GM23338 (cell line): ENCODE data around the gene TRDMT1. TPM values are rescaled to one million over a fixed set of nuclear protein-coding genes. Genes with fewer than 3 reads are reported as not detected.

Experiments
- ATAC-seq: fragments of 200-7000 bp; cut with Tn5 transposase; 3 replicates; pipeline ENCODE4 v1.9.1; 2020
- DNase-seq: peaks from one replicate; pipeline ENCODE4 v3.0.0-alpha.2; 2015; ENCODE audit warnings: low spot score
- H2AFZ ChIP-seq: fragments of 200-600 bp; sonication (generic); 2 replicates; pipeline ENCODE4 v1.8.0; 2016; ENCODE audit warnings: antibody characterized with exemption, mild to moderate bottlenecking, moderate library complexity
- H3F3A ChIP-seq: fragments of 200-600 bp; sonication (generic); replicated peaks from 2 replicates; pipeline ENCODE4 v1.8.0; 2017; ENCODE audit warnings: antibody characterized with exemption, mixed run types, low read depth
- H3K27ac ChIP-seq: fragments of 200-600 bp; sonication (generic); 2 replicates; pipeline ENCODE4 v1.6.1; 2016; ENCODE audit warnings: low read depth
- H3K27me3 ChIP-seq: fragments of 200-600 bp; sonication (generic); 2 replicates; pipeline ENCODE4 v1.8.0; 2016; ENCODE audit warnings: mild to moderate bottlenecking, mixed run types, moderate library complexity; ENCODE audit not compliant: insufficient read depth
- H3K36me3 ChIP-seq: fragments of 200-600 bp; sonication (generic); 2 replicates; pipeline ENCODE4 v1.8.0; 2016; ENCODE audit warnings: mild to moderate bottlenecking; ENCODE audit not compliant: insufficient read depth
- H3K4me1 ChIP-seq: fragments of 200-600 bp; sonication (generic); 2 replicates; pipeline ENCODE4 v1.8.0; 2016; ENCODE audit warnings: mild to moderate bottlenecking, moderate library complexity; ENCODE audit not compliant: insufficient read depth
- H3K4me2 ChIP-seq: fragments of 200-600 bp; sonication (generic); 2 replicates; pipeline ENCODE4 v1.7.1; 2017; ENCODE audit warnings: mixed run types
- H3K4me3 ChIP-seq: fragments of 200-600 bp; sonication (generic); 2 replicates; pipeline ENCODE4 v1.6.1; 2016; ENCODE audit warnings: mixed run types
- H3K79me2 ChIP-seq: fragments of 200-600 bp; sonication (generic); replicated peaks from 2 replicates; pipeline ENCODE4 v1.8.0; 2017; ENCODE audit warnings: mild to moderate bottlenecking; ENCODE audit not compliant: insufficient read depth
- H3K9me2 ChIP-seq: fragments of 200-600 bp; sonication (generic); 2 replicates; pipeline ENCODE4 v1.8.0; 2017; ENCODE audit not compliant: insufficient read depth
- H4K20me1 ChIP-seq: fragments of 200-600 bp; sonication (generic); replicated peaks from 2 replicates; pipeline ENCODE4 v1.8.0; 2017; ENCODE audit warnings: mild to moderate bottlenecking; ENCODE audit not compliant: insufficient read depth
- H3K27ac Mint-ChIP-seq: 2 replicates; pipeline ENCODE4 v1.8.0; 2020; ENCODE audit warnings: inconsistent platforms, mild to moderate bottlenecking, moderate library complexity, mixed read lengths
- H3K27me3 Mint-ChIP-seq: 3 replicates; pipeline ENCODE4 v1.8.0; 2022; ENCODE audit warnings: low read depth, mild to moderate bottlenecking, moderate library complexity, mixed read lengths, inconsistent platforms; ENCODE audit not compliant: insufficient read depth, poor library complexity
- H3K36me3 Mint-ChIP-seq: 3 replicates; pipeline ENCODE4 v1.8.0; 2021; ENCODE audit warnings: low read depth, mild to moderate bottlenecking, inconsistent platforms, moderate library complexity, mixed read lengths
- H3K4me1 Mint-ChIP-seq: 3 replicates; pipeline ENCODE4 v1.8.0; 2020; ENCODE audit warnings: mild to moderate bottlenecking, inconsistent platforms, mixed read lengths
- H3K4me3 Mint-ChIP-seq: 3 replicates; pipeline ENCODE4 v1.8.0; 2021; ENCODE audit warnings: moderate library complexity, mild to moderate bottlenecking, inconsistent platforms, mixed read lengths
- H3K9me3 Mint-ChIP-seq: 3 replicates; pipeline ENCODE4 v1.8.0; 2020; ENCODE audit warnings: moderate library complexity, mild to moderate bottlenecking, inconsistent platforms, mixed read lengths
- CREB1 ChIP-seq: fragments of 250-450 bp; sonication (Bioruptor Pico); IDR thresholded peaks from 2 replicates; pipeline ENCODE4 v1.5.0; 2020; ENCODE audit warnings: low read depth, mild to moderate bottlenecking, moderate library complexity
- EZH2 ChIP-seq: fragments of 200-600 bp; sonication (generic); IDR thresholded peaks from one replicate; pipeline ENCODE4 v1.8.0; 2017; ENCODE audit warnings: antibody characterized with exemption, mild to moderate bottlenecking, low read depth; ENCODE audit not compliant: unreplicated experiment
- EZH2phosphoT487 ChIP-seq: fragments of 200-600 bp; sonication (generic); IDR thresholded peaks from one replicate; pipeline ENCODE4 v1.8.1; 2018; ENCODE audit warnings: antibody characterized with exemption; ENCODE audit not compliant: unreplicated experiment
- JUNB ChIP-seq: IDR thresholded peaks from one replicate; pipeline ENCODE4 v1.6.1; 2016; ENCODE audit warnings: antibody characterized with exemption; ENCODE audit not compliant: unreplicated experiment
- NANOG ChIP-seq: IDR thresholded peaks from 2 replicates; pipeline ENCODE4 v1.6.1; 2016; ENCODE audit warnings: antibody characterized with exemption, borderline replicate concordance
- POLR2AphosphoS5 ChIP-seq: IDR thresholded peaks from 2 replicates; pipeline ENCODE4 v1.6.1; 2016; ENCODE audit warnings: antibody characterized with exemption, low read depth
- STAT1 ChIP-seq: IDR thresholded peaks from one replicate; pipeline ENCODE4 v1.6.1; 2016; ENCODE audit warnings: antibody characterized with exemption; ENCODE audit not compliant: unreplicated experiment
- ZNF114 ChIP-seq: fragments of 250-450 bp; sonication (Bioruptor Pico); IDR thresholded peaks from 2 replicates; pipeline ENCODE4 v1.5.0; 2020; ENCODE audit warnings: mild to moderate bottlenecking, moderate library complexity
- ZNF331 ChIP-seq: fragments of 250-450 bp; sonication (Bioruptor Pico); IDR thresholded peaks from 2 replicates; pipeline ENCODE4 v1.5.0; 2020; ENCODE audit warnings: low read depth, mild to moderate bottlenecking, moderate library complexity
- polyA plus RNA-seq: library from polyadenylated mRNA; unstranded; fragments of >200 nt; fragmentation: Nextera tagmentation; extraction: Ambion mirVana; gene quantifications from 2 replicates; pipeline ENCODE4 v1.2.1, GENCODE V29; 2016
- total RNA-seq: library from RNA; depleted of rRNA; stranded (reverse); fragments of >200 nt; shearing (Covaris generic); gene quantifications from 2 replicates; pipeline ENCODE4 v1.2.3, GENCODE V29; 2014
- TF ChIP-seq, protein P1 (sequence below): IDR thresholded peaks from 2 replicates; pipeline ENCODE4 v1.6.1; 2016; ENCODE audit warnings: antibody characterized with exemption
- TF ChIP-seq, protein P2 (sequence below), 2 experiments: fragments of 200-600 bp in 1 of 2; sonication (generic) in 1 of 2; conservative IDR thresholded peaks; 2 replicates each; pipeline versions ENCODE4 v1.5.1 to v1.6.1; 2016 to 2017; ENCODE audit warnings: antibody characterized with exemption in 2 of 2, low read depth in 2 of 2, mild to moderate bottlenecking in 2 of 2, moderate library complexity in 1 of 2
- TF ChIP-seq, protein P3 (sequence below): fragments of 250-450 bp; sonication (Bioruptor Pico); IDR thresholded peaks from 2 replicates; pipeline ENCODE4 v1.5.0; 2020; ENCODE audit warnings: mild to moderate bottlenecking, moderate library complexity
- TF ChIP-seq, protein P4 (sequence below): IDR thresholded peaks from one replicate; pipeline ENCODE4 v1.6.1; 2018; ENCODE audit warnings: antibody characterized with exemption; ENCODE audit not compliant: unreplicated experiment

TRDMT1 gene
- total and polyA plus RNA-seq, 2 experiments from 2014 or later, result 16.0 to 37.7 TPM

DNA sequence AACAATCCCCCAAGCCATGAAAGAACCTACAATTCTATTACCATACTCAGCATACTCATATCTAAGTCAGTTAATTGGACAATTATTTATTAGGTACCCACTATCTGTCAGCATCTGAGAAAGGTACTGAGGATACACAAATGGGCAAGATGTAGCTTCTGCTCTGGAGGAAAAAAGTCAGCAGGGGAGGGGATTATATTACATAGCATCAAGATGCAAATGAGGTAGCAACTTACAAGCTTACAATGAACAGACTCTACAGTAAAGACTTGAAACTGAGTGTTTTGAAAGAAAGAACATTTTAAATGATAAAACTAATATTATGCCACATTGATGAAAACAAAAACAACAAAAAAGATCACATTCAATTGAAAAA, 61.1 kb downstream of the TRDMT1 start:
- no peak overlapping the region for H3K27ac ChIP-seq
- TF ChIP-seq POLR2AphosphoS5, result no peak
- TF ChIP-seq, protein P1, sequence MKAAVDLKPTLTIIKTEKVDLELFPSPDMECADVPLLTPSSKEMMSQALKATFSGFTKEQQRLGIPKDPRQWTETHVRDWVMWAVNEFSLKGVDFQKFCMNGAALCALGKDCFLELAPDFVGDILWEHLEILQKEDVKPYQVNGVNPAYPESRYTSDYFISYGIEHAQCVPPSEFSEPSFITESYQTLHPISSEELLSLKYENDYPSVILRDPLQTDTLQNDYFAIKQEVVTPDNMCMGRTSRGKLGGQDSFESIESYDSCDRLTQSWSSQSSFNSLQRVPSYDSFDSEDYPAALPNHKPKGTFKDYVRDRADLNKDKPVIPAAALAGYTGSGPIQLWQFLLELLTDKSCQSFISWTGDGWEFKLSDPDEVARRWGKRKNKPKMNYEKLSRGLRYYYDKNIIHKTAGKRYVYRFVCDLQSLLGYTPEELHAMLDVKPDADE, result no peak
- TF ChIP-seq, protein P2, sequence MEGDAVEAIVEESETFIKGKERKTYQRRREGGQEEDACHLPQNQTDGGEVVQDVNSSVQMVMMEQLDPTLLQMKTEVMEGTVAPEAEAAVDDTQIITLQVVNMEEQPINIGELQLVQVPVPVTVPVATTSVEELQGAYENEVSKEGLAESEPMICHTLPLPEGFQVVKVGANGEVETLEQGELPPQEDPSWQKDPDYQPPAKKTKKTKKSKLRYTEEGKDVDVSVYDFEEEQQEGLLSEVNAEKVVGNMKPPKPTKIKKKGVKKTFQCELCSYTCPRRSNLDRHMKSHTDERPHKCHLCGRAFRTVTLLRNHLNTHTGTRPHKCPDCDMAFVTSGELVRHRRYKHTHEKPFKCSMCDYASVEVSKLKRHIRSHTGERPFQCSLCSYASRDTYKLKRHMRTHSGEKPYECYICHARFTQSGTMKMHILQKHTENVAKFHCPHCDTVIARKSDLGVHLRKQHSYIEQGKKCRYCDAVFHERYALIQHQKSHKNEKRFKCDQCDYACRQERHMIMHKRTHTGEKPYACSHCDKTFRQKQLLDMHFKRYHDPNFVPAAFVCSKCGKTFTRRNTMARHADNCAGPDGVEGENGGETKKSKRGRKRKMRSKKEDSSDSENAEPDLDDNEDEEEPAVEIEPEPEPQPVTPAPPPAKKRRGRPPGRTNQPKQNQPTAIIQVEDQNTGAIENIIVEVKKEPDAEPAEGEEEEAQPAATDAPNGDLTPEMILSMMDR (conservative IDR thresholded peaks at IDR 0.05; ENCODE audit: low read depth in 2 of 2), result no peak
- TF ChIP-seq JUNB, result no peak
- TF ChIP-seq, protein P3, sequence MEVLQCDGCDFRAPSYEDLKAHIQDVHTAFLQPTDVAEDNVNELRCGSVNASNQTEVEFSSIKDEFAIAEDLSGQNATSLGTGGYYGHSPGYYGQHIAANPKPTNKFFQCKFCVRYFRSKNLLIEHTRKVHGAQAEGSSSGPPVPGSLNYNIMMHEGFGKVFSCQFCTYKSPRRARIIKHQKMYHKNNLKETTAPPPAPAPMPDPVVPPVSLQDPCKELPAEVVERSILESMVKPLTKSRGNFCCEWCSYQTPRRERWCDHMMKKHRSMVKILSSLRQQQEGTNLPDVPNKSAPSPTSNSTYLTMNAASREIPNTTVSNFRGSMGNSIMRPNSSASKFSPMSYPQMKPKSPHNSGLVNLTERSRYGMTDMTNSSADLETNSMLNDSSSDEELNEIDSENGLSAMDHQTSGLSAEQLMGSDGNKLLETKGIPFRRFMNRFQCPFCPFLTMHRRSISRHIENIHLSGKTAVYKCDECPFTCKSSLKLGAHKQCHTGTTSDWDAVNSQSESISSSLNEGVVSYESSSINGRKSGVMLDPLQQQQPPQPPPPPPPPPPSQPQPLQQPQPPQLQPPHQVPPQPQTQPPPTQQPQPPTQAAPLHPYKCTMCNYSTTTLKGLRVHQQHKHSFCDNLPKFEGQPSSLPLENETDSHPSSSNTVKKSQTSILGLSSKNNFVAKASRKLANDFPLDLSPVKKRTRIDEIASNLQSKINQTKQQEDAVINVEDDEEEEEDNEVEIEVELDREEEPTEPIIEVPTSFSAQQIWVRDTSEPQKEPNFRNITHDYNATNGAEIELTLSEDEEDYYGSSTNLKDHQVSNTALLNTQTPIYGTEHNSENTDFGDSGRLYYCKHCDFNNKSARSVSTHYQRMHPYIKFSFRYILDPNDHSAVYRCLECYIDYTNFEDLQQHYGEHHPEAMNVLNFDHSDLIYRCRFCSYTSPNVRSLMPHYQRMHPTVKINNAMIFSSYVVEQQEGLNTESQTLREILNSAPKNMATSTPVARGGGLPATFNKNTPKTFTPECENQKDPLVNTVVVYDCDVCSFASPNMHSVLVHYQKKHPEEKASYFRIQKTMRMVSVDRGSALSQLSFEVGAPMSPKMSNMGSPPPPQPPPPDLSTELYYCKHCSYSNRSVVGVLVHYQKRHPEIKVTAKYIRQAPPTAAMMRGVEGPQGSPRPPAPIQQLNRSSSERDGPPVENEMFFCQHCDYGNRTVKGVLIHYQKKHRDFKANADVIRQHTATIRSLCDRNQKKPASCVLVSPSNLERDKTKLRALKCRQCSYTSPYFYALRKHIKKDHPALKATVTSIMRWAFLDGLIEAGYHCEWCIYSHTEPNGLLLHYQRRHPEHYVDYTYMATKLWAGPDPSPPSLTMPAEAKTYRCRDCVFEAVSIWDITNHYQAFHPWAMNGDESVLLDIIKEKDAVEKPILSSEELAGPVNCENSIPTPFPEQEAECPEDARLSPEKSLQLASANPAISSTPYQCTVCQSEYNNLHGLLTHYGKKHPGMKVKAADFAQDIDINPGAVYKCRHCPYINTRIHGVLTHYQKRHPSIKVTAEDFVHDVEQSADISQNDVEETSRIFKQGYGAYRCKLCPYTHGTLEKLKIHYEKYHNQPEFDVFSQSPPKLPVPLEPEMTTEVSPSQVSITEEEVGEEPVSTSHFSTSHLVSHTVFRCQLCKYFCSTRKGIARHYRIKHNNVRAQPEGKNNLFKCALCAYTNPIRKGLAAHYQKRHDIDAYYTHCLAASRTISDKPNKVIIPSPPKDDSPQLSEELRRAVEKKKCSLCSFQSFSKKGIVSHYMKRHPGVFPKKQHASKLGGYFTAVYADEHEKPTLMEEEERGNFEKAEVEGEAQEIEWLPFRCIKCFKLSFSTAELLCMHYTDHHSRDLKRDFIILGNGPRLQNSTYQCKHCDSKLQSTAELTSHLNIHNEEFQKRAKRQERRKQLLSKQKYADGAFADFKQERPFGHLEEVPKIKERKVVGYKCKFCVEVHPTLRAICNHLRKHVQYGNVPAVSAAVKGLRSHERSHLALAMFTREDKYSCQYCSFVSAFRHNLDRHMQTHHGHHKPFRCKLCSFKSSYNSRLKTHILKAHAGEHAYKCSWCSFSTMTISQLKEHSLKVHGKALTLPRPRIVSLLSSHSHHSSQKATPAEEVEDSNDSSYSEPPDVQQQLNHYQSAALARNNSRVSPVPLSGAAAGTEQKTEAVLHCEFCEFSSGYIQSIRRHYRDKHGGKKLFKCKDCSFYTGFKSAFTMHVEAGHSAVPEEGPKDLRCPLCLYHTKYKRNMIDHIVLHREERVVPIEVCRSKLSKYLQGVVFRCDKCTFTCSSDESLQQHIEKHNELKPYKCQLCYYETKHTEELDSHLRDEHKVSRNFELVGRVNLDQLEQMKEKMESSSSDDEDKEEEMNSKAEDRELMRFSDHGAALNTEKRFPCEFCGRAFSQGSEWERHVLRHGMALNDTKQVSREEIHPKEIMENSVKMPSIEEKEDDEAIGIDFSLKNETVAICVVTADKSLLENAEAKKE (CRISPR knock-in tag), result no peak
- no peak for TF ChIP-seq ZNF114 (CRISPR knock-in tag)
- no peak for TF ChIP-seq STAT1
- TF ChIP-seq EZH2phosphoT487, result no peak
- no peak for TF ChIP-seq CREB1 (CRISPR knock-in tag)
- no peak for TF ChIP-seq NANOG
- no peak for TF ChIP-seq ZNF331 (CRISPR knock-in tag)
- no peak for TF ChIP-seq EZH2
- TF ChIP-seq, protein P4, sequence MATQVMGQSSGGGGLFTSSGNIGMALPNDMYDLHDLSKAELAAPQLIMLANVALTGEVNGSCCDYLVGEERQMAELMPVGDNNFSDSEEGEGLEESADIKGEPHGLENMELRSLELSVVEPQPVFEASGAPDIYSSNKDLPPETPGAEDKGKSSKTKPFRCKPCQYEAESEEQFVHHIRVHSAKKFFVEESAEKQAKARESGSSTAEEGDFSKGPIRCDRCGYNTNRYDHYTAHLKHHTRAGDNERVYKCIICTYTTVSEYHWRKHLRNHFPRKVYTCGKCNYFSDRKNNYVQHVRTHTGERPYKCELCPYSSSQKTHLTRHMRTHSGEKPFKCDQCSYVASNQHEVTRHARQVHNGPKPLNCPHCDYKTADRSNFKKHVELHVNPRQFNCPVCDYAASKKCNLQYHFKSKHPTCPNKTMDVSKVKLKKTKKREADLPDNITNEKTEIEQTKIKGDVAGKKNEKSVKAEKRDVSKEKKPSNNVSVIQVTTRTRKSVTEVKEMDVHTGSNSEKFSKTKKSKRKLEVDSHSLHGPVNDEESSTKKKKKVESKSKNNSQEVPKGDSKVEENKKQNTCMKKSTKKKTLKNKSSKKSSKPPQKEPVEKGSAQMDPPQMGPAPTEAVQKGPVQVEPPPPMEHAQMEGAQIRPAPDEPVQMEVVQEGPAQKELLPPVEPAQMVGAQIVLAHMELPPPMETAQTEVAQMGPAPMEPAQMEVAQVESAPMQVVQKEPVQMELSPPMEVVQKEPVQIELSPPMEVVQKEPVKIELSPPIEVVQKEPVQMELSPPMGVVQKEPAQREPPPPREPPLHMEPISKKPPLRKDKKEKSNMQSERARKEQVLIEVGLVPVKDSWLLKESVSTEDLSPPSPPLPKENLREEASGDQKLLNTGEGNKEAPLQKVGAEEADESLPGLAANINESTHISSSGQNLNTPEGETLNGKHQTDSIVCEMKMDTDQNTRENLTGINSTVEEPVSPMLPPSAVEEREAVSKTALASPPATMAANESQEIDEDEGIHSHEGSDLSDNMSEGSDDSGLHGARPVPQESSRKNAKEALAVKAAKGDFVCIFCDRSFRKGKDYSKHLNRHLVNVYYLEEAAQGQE, result no peak
- H3K36me3 Mint-ChIP-seq, result no peaks in the 10 kb centered on the region

More for the DNA sequence above, 61.1 kb downstream of the TRDMT1 start:
- Mint-ChIP-seq H3K4me3 (no peak overlapping the region), H3K4me1 (peaks cover 12% of the 10 kb centered on the region), H3K27me3 (no peaks in the 10 kb centered on the region), H3K9me3 (no peaks in the 10 kb centered on the region), H3K27ac (no peak overlapping the region)
- no peaks in the 10 kb centered on the region for H3K27me3 ChIP-seq
- no peak for ATAC-seq
- no peak for DNase-seq
- H3F3A ChIP-seq, result no peaks in the 10 kb centered on the region
- no peak overlapping the region for H2AFZ ChIP-seq
- no peaks in the 10 kb centered on the region for H3K36me3 ChIP-seq
- no peaks in the 10 kb centered on the region for H4K20me1 ChIP-seq
- no peak overlapping the region for H3K4me2 ChIP-seq
- H3K9me2 ChIP-seq, result no peaks in the 10 kb centered on the region
- H3K79me2 ChIP-seq, result no peaks in the 10 kb centered on the region
- H3K4me1 ChIP-seq, result 0 out of 2 replicates have a peak, but pooled peaks cover 7% of the 10 kb centered on the region
- H3K4me3 ChIP-seq, result no peak overlapping the region
